Activated CD4-positive, alpha-beta T cell treated with anti-CD3 and anti-CD28 coated beads for 48 hours (primary cell): ENCODE results near the gene LSM14B.

ENCODE experiments used
- DNase-seq: peaks from one replicate; pipeline ENCODE4 v3.0.0-alpha.2; 2020

Gene LSM14B

GRCh38 chr20:62164879-62165761, 42.8 kb downstream of the LSM14B start:
- no peak for DNase-seq

DNA sequence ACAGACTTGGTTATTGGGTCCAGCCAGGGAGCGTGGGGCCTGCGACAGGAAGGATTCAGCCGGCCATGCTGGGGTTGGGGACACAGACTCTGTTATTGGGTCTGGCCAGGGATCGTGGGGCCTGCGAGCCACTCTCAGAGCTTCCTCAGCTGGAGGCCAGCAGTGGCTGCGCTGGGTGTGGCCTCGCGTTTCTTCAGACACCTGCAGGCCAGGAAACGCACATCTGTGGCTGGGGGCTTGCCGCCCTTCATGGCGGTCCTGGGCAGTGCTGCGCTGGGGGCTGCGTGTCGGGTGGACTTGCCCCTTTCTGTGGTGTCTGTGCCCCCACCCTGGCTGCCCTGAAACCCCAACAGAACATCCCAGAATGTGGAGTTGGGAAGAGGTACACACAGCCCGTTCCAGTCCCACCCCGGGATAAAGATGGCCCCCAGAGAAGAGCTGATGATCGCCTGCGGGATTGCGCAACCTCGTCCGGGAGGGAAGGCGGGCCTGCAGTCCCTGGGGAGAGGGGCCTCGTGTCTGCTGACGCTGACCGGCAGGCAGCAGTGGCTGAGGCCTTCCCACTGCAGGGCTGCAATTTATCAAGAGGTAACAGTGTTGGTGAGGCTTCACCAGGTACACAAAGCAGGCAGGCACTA, 43.6 kb downstream of the LSM14B start:
- no peak for DNase-seq

GRCh38 chr20:62167474-62167873, 45.2 kb downstream of the LSM14B start:
- no peak for DNase-seq

DNA sequence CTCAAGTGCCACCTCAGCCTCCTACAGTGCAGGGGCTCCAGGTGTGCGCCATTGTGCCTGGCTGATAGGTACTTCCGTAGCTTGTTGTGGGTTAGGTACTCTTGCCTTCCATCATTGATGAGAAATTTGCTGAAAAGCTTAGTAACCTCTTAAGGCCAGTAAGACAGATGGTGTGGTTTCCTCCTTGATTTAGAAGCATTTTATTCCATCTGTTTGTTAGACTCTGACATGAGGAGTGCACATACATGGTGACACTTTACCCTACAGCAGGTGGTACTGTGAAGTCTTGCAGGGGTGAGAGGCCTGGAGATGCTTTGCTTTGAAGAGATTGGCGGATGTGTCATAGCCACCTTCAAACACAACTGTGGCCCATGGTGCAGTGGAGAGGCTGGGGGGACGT, 45.8 kb downstream of the LSM14B start:
- no peak for DNase-seq

DNA sequence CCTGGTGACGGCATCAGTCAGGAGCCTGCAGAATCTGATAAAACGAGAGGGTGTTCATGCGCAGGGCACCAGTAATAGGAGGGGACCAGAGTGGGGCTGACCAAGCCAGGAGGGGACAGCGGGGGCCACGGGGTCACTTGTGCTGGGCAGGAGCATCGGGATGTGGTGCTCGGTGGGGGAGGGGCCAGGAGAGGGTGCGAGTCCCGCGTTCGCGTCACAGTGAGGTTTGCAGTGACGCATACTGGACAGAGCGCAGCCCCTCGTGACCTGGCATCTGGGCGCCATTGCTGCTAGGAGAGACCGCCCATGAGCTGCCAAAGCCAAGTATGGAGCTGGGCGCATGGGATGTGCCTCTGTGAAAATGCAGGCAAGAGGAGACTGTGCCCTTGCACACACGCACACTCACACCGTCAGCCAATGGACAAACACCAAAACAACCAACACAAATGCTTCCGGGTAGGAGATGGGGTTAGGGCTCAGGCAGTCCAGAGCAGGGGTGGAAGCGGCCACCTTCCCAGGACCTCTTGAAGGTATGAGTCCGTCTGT, 46.7 kb downstream of the LSM14B start:
- no peak for DNase-seq

- no peak for DNase-seq
These were observed 48.3 kb downstream of the LSM14B start for GRCh38 chr20:62170536-62170935.

- DNase-seq: no peak
These were observed 49.0 kb downstream of the LSM14B start for GRCh38 chr20:62171245-62171644.

- no peak for DNase-seq
These were observed 50.4 kb downstream of the LSM14B start for GRCh38 chr20:62172666-62173065.

GRCh38 chr20:62174021-62174804, 51.9 kb downstream of the LSM14B start:
- DNase-seq: no peak

DNA sequence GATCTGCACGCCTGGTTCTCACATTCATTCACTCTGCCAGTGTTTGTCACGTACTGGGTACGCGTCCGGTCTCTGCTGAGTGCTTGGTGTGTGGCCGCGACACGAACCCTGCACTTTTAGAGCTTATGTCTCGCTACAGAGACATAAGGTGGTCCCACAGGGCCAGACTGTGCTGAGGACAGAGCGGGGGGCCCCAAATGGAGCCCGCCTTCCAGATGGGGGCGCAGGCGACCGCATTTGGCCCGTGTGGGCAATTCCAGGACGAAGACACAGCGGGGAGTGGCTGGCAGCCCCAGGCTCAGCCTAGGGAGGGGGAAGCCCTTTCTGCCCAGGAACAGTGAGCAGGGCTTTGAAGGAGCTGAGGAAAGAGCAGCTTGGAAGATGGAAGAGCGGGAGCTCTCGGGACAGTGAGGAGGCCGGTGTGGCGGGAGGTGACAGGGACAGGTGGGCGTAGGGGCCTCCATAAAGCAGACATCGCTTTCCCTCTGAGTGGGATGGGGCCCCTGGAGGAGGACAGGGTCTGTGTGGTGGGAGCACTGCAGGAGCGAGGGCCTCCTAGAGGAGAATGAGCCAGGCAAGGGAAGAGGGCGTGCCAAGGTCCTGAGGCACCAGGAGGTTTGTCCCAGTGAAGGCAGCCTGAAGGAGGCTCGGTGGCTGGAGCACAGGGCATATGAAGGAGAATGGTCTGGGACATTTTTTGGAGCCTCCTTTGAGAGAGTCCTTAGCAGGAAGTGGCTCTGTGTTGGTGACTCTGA, 52.8 kb downstream of the LSM14B start:
- DNase-seq: no peak

GRCh38 chr20:62175711-62176110, 53.4 kb downstream of the LSM14B start:
- DNase-seq: no peak

- DNase-seq: no peak
These were observed 54.6 kb downstream of the LSM14B start for GRCh38 chr20:62176866-62177265.

DNA sequence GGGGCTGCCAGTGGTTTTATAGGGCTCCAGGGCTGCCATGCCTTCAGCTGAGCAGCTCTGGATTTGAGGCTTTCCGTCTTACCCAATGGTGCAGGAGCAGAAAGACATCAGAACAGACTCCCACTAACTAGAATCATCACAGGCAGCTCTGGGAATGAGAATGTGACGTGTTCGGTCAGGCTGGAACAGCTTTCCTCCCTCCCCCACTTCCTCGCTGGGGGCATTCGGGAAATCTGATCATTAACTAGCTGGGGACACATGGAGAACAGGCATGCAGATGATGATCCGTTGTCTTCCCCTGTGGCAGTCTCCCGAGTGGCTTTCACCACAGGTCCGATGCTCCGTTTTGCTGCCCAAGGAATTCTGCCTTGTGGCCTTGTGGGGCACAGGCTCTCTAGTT, 55.0 kb downstream of the LSM14B start:
- DNase-seq: no peak

GRCh38 chr20:62178316-62179161, 56.3 kb downstream of the LSM14B start:
- no peak for DNase-seq

GRCh38 chr20:62179162-62179504, 56.9 kb downstream of the LSM14B start:
- DNase-seq: no peak

- DNase-seq: no peak
These were observed 59.5 kb downstream of the LSM14B start for GRCh38 chr20:62181808-62182207.

DNA sequence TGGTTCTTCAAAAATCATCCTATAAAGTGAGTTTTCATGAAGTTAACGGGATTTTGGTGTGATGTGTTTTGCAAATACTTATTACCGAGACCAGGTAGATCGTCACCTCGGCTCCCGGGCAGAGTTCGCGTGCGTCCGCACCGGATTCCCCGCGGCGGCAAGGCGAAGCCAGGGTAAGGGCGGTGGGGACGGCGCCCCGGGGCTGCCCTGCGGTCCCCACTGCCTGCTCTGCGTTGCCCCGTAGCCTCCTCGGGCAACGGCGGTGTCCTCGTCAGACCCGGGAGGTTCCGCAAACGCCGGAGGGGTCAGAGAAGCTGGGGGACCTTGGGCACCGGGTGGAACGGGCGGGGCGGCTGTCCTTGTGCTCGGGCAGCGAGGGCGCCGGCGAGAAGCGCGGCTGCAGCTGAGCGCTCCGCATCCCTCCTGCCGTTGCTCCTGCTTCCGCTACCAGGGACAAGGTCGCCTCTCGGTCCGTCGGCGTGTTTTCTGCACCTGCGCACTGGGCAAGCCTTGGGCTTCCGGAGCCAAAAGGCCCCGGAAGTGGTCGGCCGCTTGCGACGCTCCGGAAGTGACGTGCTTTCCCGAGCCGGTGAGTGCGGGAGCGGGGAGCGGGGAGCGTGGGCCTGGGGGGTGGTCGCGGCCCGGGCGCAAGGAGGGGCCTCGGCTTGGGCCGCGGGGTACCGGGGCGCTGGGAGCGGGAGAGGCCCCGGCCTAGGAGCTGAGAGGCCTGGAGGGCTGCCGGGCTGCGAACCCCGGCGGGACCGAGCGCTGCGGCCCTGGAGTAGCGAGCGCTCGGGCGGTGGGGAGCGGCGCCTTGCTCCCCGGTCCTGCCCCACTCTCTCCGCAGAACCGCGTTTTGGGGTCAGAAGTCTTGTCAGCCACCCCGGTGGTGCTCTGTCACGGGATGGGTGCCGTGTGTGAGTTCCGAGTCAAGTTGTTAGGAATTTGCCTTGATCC, 60.5 kb downstream of the LSM14B start, which contains the start of gene MTG2:
TSS of gene MTG2 (plus strand) at position 560 of the 957 bp plus-strand sequence. CDS start 10,393 bp downstream, outside the sequence.
- peak; percentile 96 for DNase-seq

DNA sequence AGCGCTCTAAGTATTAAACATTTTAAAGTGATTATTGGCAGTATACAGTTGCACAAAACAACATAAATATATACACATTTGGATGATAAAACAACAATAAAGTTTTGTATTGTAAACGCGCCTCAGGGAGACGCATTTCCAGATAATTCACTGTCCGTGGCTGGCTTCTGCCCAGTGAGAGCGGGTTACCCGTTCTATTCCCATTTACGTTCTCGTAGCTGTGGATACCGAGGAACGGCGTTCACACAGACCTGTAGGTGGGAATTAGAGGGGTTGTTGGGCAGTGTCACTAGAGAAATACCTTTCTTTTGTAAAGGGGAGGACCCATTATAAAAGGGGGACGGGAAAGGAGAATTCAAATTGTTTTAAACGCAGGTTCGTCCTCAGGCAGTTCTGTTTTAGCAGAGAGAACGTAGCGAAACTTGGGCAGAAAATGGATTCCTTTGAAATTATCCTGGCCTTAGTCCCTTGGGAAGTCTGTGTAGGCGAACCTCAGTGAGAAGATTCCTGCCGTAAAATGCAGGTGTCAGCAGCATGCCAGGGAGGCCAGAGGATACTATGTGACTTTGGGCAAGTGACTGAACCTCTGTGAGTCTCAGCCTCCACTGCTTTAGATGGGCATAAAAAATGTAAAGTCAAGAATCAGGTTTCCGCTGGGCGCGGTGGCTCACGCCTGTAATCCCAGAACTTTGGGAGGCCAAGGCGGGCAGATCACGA, 61.3 kb downstream of the LSM14B start:
- DNase-seq: no peak
